Right ventricle myocardium inferior (tissue), 1 donor: Measurements from ENCODE around the gene MSX1. TPM values are rescaled to one million over a fixed set of nuclear protein-coding genes. Genes with fewer than 3 reads are reported as not detected.
A peak's percentile ranks its signal among the peaks of the same experiment; 100 is the strongest.

Experiments used
- ATAC-seq: fragments of 200-7000 bp; cut with Tn5 transposase; one replicate; pipeline ENCODE4 v1.9.1; 2020; ENCODE audit warnings: mild to moderate bottlenecking, moderate library complexity
- DNase-seq: peaks from one replicate; pipeline ENCODE4 v3.0.0; 2021; ENCODE audit errors: missing footprints
- intact Hi-C: fragments of 100-400 bp; cut with DNase I; formaldehyde crosslinking; loops from one replicate; pipeline ENCODE4 v1.11.0; 2022
- total RNA-seq: library from RNA; stranded (reverse); fragmentation: NEBNext Ultra II Directional; extraction: Animal tissue kit (Norgen Biotek cat#: 25700); gene quantifications from one replicate; pipeline ENCODE4 v1.2.1, GENCODE V29; 2021
- donor health status: DM: no; HTN: yes; CAD: no; lungs with severe emphysema.

The MSX1 gene
- total RNA-seq, 1 donor from 2014 or later, result 2.7 TPM

GRCh38 chr4:4881432-4881831 lies 22.0 kb downstream of the MSX1 start:
- no peak for ATAC-seq
- intact Hi-C loops, result loop anchor here (2.0 to 5.0 kb wide), 2 partner anchors 204 to 393 kb away; no protein-coding TSS in a partner anchor
- no peak for DNase-seq

DNA sequence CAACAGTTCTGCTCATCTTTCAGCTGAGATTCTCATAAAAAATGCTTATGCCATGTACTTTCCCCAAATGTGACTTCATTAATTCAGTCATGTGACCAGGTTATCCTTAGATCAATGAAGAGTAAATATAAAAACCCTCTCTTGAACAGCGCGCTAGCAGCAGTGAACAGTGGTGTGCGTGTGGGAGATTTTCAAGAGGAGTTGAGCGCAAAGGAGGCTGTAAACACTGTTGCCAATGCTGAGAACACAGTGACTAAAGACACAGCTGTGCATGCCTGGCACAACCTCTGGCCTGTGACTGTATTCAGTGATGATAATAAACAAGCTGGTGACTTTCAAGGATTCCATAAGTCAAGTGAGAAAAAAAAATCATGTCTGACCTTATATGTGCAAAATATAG lies 25.1 kb downstream of the MSX1 start:
- ATAC-seq (no peak), DNase-seq (no peak)
- intact Hi-C loops, result loop anchor here (5.0 kb wide), 1 partner anchor 207 kb away; no protein-coding TSS in a partner anchor

GRCh38 chr4:4887426-4887825 lies 28.0 kb downstream of the MSX1 start:
- DNase-seq (no peak), ATAC-seq (no peak)
- intact Hi-C loops, result no loop called here

GRCh38 chr4:4888695-4889094 lies 29.2 kb downstream of the MSX1 start:
- no peak for DNase-seq
- no peak for ATAC-seq
- intact Hi-C loops, result no loop called here

GRCh38 chr4:4889781-4890180 lies 30.3 kb downstream of the MSX1 start:
- intact Hi-C loops, result no loop called here
- DNase-seq (no peak), ATAC-seq (no peak)

DNA sequence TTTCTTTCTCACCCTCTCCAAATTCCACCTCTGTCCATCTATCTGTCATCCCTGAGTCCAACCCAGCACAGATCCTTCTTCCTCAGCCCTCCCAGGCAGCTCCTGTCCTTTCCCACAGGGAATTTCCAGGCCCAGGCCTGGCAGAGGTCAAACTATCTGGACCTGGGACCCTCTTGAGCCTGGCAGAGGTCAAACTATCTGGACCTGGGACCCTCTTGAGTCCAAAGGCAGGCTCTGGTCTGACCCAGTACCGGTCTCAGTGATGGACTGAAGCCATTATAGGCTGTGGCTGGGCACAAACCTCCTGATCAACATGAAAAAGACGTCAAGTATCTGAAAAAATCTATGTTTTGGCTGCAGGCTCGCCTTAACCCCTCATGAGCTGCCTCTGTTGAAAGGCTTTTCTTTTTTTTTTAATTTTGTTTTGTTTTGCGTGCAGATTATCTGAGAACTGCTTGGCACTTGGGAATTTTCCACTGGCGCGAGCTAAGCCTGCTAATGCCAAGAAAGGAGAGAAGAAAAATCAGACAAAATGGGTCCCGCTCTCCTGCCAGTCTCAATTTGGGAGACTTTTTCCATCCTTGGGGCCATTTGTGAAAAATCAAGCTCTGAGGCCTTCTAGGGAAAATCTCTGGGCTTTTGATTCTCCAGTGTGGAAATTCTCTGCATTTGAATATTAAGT lies 31.2 kb downstream of the MSX1 start:
- intact Hi-C loops, result no loop called here
- ATAC-seq (no peak), DNase-seq (no peak)

GRCh38 chr4:4893721-4894120 lies 34.3 kb downstream of the MSX1 start:
- intact Hi-C loops, result no loop called here
- ATAC-seq (no peak), DNase-seq (no peak)

DNA sequence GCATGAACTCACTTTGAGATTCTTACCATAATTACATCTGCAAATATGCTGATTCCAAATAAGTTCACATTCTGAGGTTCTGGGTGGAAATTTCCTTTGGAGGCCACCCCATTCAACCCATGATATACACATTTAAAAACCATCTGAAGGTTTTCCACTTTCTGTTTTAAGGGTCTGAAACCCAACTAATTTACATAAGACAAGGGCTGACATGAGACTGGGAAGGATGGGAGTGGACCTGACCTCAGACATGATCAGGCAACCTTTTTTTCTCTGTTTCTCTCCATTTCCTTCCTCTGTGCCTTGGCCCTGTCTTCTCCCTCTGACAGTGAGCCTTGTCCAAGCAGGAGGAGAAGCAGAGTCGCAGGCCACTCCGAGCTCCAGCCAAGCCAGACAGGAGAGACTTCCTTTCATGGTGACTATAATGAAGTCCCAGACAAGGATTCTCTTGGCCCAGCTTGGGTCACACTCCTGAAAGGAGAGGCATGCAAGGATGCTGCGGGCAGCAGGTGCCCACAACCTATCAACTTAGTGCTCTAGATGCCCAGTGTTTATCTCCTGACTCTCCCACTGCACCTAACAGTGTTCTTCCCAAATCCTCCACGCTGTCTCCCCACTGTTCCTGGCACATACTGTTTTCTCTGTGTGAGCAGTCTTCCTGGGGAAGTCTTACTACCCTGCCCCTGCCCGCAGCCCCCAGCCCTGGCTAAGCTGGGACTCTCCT lies 39.9 kb downstream of the MSX1 start:
- intact Hi-C loops, result no loop called here
- ATAC-seq (no peak), DNase-seq (no peak)

DNA sequence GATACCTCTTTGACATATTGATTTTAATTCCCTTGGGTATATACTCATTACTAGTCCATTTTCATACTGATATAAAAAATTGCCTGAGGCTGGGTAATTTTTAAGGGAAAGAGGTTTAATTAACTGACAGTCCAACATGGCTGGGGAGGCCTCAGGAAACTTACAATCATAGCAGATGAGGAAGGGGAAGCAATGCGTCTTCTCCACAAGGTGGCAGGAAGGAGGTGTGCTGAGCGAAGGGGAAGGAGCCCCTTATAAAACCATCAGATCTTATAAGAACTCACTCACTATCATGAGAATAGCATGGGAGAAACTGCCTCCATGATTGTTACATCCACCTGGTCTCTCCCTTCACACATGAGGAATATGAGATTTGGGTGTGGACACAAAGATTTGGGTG lies 42.4 kb downstream of the MSX1 start:
- ATAC-seq, result no peak
- intact Hi-C loops, result no loop called here
- DNase-seq, result no peak

- ATAC-seq (no peak), DNase-seq (no peak)
- intact Hi-C loops, result no loop called here
Measured at GRCh38 chr4:4912155-4912554, 52.7 kb downstream of the MSX1 start.

- ATAC-seq (peak; percentile 79), DNase-seq (no peak)
- intact Hi-C loops, result no loop called here
Measured at GRCh38 chr4:4913147-4913561, 53.7 kb downstream of the MSX1 start.

Other genes starting within 250 kb of the MSX1 start
- gene CYTL1, start 159.8 kb downstream of the MSX1 start, total RNA-seq, result 0.81 TPM
- 0.89 TPM for gene STK32B, start 191.8 kb downstream of the MSX1 start, total RNA-seq